OCI-LY1 (cell line): ENCODE results near the gene TMEM11.

Experiments
- EZH2 ChIP-seq: fragments of 200-600 bp; sonication (generic), shearing (Covaris generic); IDR thresholded peaks from 2 replicates; pipeline ENCODE4 v1.8.0; 2017; ENCODE audit warnings: borderline replicate concordance, mixed run types, mild to moderate bottlenecking, antibody characterized with exemption, low read length, moderate library complexity, mixed read lengths
- TF ChIP-seq, protein P1 (sequence below): fragments of 200-600 bp; sonication (generic), shearing (Covaris generic); IDR thresholded peaks from 2 replicates; pipeline ENCODE4 v1.5.1; 2017; ENCODE audit warnings: mild to moderate bottlenecking, antibody characterized with exemption, low read length, moderate library complexity, mixed read lengths

GRCh38 chr17:21228845-21229244, 14.9 kb upstream of the TMEM11 start:
- TF ChIP-seq, protein P1, sequence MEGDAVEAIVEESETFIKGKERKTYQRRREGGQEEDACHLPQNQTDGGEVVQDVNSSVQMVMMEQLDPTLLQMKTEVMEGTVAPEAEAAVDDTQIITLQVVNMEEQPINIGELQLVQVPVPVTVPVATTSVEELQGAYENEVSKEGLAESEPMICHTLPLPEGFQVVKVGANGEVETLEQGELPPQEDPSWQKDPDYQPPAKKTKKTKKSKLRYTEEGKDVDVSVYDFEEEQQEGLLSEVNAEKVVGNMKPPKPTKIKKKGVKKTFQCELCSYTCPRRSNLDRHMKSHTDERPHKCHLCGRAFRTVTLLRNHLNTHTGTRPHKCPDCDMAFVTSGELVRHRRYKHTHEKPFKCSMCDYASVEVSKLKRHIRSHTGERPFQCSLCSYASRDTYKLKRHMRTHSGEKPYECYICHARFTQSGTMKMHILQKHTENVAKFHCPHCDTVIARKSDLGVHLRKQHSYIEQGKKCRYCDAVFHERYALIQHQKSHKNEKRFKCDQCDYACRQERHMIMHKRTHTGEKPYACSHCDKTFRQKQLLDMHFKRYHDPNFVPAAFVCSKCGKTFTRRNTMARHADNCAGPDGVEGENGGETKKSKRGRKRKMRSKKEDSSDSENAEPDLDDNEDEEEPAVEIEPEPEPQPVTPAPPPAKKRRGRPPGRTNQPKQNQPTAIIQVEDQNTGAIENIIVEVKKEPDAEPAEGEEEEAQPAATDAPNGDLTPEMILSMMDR = no peak
- TF ChIP-seq EZH2 = no peak
